ENCODE data around the gene ANKMY1. TPM values are rescaled to one million over a fixed set of nuclear protein-coding genes. Genes with fewer than 3 reads are reported as not detected.
"Not testable (repeated sequence)": the region's sequence is repeated elsewhere in the genome, so short reads cannot be mapped to it uniquely, and the experiment has no call there.

Gene ANKMY1
- polyA plus RNA-seq, 4 donors: 10.0 to 18.6 (median 12.9) TPM

DNA sequence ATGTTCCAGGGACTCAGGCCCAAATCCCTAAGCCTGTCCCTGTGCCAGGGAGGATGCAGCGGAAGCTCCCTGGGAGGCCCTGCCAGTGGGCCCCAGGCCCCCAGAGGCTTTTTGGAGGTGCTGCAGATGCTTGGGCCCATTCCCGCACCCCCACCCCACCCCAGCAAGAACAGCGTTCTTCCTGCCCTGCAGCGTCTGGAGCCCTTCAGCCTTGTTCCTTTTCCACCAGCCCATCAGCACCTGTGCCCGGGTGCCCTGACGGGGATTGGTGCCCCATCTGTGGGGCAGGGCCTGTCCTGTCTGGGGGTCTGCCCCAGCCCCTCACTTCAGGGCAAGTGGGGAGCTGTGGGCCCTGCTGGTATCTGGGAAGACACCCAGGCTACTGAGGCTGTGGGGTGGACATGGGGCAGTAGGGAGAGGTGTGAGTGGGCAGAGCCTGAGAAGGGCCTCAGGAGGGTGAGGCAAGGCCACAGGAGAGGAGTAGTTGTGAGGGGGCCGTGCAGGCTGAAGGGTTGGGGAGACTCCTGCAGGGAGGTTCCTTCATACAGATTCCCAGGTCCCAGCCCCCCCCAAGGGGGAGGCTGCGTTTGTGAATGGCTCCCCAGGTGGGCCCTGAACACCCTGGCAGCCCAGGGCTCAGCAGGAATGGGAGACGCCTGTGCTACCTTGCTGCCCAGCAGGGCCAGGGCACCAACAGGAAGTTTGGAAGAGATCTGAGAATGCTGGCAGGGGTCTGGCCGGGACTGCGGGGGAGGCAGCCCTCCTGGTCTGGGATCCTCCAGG is 12.9 kb upstream of the ANKMY1 start:
- no peak for DNase-seq (ENCODE audit: low read depth in 4 of 4, low spot score in 2 of 4)

DNA sequence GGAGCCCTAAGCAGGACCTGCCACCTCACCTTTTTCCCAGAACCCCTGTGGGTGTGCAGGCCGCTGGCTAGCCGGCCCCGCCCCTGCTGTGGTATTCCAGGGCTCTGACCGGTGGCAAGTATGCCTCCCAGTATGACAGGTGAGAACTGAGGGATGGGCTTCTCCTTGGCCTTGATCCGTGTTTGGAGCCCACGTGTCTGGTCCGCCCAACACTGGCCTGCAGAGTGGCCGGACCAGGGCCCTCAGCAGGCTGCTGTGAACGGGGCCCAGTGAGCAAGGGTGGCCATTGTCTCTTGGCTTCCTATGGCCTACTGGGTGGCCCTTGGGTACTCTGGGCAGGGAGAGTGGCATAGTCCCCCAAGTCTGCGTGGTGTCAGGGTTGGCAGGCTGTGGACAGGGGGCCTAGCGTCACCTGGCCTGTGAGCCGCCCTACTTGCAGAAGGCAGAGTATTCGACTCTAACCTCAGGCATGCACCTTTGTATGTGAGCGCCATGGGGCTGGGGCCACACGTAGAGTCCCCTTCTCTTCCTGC is 12.3 kb upstream of the ANKMY1 start:
- DNase-seq (ENCODE audit: low read depth in 4 of 4, low spot score in 2 of 4): no peak

DNA sequence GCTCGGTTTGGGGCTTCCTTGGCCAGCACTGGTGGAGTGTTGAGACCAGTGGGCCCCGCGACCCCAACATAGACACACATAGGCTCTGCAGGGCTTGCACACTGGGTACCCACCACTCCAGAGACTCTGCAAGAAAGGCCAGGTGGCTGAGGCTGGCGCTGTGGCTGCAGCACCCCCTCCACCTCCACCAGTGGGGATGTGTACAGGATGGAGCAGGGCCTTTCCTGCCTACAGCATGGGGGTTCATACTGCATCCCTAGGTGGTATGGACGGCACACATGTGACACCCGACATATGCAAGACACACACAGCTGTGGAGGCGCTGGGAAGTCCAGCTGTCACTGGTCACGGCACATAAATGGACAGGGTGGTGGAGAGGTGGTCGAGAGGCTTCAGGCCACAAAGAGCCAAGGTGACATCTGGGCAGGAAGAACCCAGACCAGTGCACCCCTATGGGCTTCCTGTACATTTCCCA is 11.8 kb upstream of the ANKMY1 start:
- no peak for DNase-seq (ENCODE audit: low read depth in 4 of 4, low spot score in 2 of 4)

DNA sequence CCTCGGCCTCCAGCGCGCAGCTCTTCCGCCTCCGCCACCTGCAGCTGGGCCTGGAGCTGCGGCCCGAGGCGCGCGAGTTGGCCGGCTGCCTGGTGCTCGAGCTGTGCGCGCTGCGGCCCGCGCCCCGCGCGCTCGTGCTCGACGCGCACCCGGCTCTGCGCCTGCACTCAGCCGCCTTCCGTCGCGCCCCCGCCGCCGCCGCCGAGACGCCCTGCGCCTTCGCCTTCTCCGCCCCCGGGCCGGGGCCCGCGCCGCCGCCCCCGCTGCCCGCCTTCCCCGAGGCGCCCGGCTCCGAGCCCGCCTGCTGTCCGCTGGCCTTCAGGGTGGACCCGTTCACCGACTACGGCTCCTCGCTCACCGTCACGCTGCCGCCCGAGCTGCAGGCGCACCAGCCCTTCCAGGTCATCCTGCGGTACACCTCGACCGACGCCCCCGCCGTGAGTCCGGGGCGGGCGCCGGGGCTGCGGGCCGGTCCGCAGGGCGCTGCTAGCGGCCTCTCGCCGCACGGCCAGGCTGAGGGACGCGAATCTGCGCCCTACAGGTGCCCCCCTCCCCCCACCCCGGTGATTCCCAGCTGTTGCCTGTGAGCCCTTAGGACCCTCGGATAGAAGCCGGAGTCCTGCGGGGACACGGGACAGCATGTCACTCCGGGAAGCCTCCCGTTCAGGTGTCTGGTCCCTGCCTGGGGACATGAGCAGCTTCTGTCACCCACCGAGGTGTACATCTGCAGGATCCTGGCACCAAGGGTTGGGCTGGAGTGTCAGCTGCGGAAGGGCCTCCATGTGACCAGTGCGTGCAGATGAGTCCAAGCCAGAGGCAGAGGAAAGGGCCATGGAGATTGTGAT is 11.1 kb upstream of the ANKMY1 start:
- DNase-seq (ENCODE audit: low read depth in 4 of 4, low spot score in 2 of 4): no peak

DNA sequence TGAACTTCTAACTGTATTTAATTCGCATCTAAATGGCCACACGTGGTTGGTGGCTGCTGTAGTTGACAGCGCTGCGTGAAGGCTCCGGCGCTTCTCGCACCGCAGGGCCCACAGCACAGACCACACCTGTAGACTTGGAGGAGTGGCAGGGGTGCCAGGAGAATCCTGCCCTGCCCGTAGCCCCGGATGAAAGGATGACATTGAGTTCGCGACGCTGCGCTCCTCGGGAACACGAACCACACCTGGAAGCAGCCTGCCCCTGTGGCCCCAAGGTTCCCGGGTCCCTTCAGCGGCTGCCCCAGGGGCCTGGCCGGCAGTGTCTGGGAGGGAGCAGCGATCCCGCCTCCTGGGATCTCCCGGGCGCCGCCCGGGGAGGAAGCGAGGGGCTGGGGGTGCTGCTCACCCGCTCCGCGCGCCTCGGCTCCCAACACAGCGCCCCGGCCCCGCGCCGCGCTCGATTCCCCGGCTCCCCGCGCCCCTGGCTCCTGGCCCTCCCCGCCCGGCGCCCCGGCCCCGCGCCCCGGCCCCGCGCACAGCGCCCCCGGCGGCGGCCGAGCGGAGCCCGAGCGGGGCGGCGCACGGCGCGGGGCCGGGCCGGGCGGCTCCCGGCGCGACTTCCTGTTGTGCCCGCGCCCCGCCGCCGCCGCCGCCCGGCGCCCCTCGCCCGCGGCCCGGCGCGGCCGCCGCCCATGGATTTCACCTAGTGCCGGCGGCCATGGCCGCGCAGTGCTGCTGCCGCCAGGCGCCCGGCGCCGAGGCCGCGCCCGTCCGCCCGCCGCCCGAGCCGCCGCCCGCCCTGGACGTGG is 10.3 kb upstream of the ANKMY1 start, which contains the start of gene RNPEPL1:
RNPEPL1 (plus strand) TSS at position 613 of the 806 bp plus-strand sequence; CDS start at position 716, 103 bp downstream.
- no peak for DNase-seq (ENCODE audit: low read depth in 4 of 4, low spot score in 2 of 4)

DNA sequence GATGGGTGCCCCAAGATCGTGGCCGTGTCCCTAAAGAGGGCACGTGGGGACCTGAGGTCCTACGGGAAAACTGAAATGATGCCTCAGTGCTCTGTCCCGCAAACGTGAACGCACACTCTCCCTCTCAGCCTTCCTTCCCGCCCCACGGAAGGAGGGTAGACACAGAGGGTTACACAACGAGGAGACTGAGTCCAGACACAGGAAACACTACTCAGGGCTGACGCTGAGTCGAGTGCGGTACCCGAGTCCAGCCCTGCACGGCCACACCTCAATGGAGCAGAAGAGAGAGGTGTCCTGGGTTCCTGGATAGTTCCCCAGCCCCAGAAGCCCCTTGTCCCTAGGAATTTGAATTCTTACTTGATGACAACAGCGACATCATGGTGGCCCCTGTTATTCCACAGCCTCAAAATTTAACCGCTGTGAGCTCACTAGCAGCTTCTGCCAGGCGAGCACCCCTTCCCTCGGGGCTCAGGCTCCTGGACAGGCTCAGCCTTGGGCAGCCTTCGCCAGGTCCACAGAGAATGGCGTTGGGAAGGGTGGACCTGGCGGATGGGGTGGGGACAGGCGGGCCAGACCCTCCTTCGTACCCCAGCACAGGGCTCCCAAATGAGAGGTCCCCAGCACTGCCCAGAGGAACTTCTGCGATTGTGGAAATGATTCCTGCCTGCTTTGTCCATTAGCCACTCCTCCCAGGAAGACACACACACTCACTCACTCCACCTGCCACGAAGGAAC is 9.5 kb upstream of the ANKMY1 start:
- DNase-seq (ENCODE audit: low read depth in 4 of 4, low spot score in 2 of 4): no peak

DNA sequence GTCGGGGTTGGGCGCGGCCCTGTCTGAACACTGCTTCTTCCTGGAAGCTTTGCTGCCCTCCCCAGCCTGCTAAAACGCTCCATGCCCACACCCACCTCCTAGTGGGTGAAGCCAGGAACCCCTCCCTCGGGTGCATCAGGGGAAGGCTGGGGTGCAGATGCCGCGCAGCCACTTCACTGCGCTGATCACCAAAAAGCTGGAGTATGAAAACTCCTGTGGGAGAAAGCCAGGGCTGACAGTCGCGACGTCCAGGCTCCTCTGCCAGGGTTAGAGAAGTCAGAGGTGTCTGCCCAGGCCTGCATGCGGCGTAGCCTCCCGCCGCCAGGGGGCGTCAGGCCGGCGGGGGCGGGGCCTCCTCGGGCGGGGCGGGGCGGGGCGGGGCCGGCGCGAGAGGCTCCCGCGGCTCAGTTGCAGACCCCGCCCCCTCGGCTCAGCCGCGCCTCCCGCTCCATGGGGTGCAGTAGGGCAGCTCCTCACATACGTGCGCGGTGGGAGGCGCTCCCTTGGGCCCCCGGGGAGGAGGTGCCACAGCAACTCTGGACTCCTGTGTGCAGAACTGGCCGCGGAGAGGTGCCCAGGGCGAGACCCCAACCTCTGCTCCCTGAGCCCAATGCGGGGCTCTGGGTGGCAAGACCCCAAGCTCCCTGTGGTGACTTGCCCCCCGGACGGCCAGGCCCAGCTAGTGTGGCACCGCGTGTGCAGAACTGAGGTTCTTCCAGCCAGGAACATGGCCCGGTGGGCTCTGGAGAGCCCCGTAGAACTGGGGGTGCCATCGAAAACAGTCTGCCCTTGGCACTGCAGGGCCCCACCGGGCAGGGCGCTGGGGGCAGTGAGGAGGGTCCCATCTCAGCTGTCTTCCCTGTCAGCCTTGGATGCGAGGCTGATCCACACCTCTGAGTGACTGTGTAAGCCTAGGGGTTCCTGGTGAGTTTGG is 8.7 kb upstream of the ANKMY1 start:
- DNase-seq (ENCODE audit: low read depth in 4 of 4, low spot score in 2 of 4): no peak

DNA sequence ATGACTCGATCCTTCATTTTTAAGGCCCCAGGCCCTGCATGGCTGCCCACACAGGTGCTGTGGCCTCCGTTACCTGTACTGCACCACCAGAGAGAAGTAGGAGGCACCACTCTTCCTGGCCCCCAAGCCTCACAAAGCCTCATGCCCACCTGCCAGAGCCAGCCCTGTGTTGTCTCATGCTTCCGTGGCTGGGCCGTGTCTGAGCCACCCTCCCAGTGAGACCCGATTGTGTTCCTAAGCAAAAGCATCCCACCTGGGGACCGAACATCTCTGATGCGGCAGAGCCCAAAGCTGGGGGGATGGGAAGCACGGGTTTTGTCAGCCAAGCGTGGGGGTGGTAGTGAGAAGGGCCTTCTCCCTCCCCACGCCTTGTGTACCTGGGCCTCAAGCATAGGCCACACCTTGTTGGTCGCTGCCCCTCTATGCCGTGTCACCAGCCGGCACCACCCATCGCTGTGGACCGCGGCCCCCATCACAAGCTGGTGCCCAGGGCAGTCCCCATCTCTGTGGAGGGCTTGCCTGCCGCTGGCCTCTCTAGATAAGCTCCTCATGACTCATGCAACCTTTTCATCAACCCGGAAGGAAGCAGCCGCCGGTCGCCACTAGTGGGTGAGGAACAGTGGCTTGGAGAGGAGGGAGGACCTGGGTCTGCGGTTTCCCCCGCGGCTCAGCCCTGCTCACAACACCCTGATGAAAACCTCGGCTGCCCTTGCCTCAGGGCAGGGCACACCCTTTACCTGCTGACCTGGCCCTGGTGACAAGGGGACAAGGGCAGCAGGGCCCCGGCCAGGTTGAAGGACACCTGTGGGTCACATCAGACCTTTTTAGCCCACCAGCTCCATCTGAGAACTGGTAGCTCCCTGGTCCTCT is 7.8 kb upstream of the ANKMY1 start:
- no peak for DNase-seq (ENCODE audit: low read depth in 4 of 4, low spot score in 2 of 4)

DNA sequence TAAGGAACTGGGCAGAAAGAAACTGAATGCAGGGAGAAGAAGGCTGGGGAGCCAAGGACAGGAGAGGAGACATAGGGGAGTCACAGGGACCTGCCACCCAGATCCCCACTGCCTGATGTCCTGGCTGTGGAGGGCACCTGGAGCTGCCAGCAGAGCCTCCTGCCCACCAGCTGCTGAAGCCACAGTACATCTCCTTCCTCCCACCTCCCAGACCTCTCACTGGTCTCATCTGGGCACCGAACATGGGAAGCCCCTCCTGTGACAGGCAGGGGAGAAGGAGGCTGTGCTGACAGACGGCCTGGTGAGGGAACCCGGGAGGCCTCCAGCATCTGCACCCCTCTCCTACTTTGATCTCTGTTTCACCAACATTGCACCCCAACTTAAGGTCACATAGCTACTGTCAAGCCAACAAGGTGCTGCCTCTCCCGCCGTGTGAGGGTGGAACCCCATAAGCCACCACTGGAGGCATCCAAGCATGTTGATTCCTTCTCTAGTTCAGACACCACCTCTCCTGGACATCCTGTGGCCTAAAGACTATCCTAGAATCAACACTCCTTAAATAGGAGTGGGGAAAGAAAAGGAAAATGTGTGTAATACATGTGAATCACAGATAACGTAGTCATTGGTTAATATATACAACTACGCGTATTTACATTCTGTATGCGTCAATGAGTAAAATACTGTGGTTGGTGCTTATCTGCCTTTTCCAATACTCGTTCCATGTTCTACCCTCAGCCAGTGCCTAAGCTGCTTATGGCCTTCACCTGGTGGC is 7.0 kb upstream of the ANKMY1 start:
- no peak for DNase-seq (ENCODE audit: low read depth in 4 of 4, low spot score in 2 of 4)

DNA sequence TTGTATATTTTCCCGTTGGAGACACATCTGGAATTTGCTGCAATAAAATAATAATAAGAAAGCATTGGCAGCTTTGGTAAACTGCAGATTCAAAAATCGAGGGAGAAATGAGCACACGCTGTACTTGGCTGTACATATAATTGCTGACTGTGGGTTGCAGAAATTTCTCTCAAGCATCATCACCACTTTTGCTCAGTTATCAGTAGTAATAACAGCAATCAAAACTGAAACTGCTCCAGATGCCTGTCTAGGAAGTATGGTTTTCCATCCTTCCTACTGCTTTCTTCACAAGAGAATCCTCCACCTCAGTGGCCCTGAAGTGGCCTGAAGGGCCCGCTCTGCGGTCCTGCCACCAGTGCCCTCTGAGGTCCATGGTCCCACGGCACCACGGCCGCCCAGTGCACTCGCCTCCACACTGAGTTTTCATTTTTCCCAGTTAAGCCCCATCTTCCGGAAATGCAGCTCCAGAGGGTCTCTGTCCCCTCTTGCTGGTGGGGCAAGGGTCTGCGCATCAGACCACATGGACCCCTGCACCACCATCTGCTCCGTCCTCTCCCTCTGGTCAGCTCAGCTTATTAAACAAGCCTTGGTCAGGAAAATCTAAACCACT is 6.3 kb upstream of the ANKMY1 start:
- no peak for DNase-seq (ENCODE audit: low read depth in 4 of 4, low spot score in 2 of 4)

DNA sequence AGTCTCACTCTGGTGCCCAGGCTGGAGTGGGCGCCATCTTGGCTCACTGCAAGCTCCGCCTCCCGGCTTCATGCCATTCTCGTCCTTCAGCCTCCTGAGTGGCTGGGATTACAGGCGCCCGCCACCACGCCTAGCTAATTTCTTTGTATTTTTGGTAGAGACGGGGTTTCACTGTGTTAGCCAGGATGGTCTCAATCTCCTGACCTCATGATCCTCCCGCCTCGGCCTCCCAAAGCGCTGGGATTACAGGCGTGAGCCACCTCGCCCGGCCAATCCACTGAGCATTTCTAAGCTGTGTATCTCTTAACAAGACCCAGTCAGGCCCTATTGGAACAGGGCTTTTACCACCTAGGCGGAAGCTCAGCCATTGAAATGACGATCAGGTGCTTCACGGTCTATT is 5.4 kb upstream of the ANKMY1 start:
- not testable (repeated sequence) for DNase-seq (ENCODE audit: low read depth in 4 of 4, low spot score in 2 of 4)

DNA sequence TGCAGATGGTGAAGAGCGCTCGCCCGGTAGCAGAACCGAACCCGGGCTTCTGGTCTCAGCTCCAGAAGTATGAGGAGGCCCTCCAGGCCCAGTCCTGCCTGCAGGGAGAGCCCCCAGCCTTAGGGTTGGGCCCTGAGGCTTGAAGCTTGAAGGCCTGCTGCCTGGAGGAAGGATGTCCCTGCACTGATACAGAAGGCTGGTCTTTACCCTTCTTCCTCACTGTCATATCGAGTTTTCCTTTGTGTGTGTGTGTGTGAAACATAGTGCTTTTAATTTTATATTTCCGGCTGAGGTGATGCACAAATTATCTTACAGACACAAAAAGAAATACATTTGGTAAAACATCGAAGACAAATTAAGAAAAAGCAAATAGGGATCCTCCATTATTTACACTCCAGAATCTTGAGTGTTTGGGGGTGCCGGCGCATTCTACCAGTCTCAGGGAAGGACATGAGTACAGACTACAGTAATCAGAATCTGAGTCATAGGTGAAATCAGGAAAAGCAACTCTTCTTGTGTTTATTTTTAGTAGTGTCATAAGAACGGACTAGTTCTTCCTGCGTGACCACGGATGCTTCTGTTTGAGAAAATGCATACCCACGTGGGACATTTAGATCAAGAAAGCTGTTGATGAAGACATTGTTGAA is 3.7 kb upstream of the ANKMY1 start:
- DNase-seq (ENCODE audit: low read depth in 4 of 4, low spot score in 2 of 4): no peak

DNA sequence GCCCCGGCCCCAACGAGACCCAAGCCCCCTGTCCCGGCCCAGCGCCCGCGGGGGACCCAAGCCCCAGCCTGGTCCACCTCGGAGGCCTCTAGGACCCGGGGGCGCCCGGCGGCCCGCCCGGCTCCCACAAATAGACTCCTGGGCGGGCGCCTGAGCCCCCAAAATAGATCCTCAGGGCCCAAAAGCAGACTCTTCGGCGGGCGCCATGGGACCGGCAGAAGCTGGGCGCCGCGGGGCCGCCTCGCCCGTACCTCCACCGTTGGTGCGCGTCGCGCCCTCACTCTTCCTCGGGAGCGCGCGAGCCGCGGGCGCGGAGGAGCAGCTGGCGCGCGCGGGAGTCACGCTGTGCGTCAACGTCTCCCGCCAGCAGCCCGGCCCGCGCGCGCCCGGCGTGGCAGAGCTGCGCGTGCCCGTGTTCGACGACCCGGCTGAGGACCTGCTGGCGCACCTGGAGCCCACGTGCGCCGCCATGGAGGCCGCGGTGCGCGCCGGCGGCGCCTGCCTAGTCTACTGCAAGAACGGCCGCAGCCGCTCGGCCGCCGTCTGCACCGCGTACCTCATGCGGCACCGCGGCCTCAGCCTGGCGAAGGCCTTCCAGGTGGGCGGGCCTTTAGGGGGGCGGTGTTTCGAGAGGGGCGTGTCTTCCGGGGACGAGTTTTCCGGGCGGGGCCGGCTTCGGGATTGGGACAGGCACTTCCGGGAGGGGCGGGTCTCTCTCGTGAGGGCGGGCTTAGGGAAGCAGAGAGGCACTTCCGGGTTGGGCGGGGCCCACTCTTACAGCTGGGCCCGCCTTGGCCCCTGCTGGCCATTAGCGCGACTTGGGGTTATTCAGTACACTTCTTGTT is 2.9 kb upstream of the ANKMY1 start:
- DNase-seq (ENCODE audit: low read depth in 4 of 4, low spot score in 2 of 4): peak; percentile 92 to 96 (median 95)

DNA sequence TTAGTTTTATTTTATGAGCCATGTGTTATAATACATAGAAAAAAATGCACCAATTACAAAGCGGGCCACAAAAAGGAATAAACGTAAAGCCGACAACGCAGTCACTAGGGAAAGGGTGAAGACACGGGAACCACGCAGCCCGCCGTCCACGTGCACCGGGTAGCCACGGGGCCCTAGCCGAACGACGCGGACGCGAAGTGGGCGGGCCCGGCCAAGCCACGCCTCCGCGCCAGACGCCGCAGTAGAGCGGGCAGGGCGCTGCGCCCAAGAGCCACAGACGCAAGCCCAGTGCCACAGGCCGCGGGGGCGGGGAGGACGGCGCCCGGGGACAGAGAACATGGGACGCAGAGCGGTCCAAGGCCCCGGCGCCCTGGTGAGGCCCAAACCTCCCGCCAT is 2.3 kb upstream of the ANKMY1 start, which contains the start of gene DUSP28:
DUSP28 (plus strand) TSS at position 274 of the 396 bp plus-strand sequence. CDS start 328 bp downstream, outside the sequence.
- peak in 1 of 4 donors; percentile 69 for DNase-seq (ENCODE audit: low read depth in 4 of 4, low spot score in 2 of 4)

DNA sequence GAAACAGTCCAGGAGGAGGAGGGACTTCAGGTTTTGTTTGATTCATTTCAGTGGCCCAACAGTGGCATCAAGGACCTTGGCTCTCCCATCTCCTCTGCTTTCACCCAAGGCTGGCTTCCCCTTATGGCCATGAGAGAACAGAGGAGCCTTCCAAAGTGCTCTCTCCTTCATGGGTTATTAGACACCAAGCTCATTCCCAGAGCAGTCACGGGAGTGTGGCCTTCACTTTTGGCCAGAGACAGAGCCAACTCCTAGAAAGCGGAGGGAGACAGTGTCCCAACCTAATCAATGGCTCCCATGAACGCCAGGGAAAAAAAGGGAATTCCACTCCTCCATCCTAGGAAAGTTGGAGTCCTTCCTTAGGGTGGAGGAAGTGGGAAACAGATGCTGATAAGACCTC is 1.5 kb upstream of the ANKMY1 start:
- DNase-seq (ENCODE audit: low read depth in 4 of 4, low spot score in 2 of 4): no peak
